ENCODE measurements around the gene DGKA. TPM values are rescaled to one million over a fixed set of nuclear protein-coding genes. Genes with fewer than 3 reads are reported as not detected.
"Not testable (repeated sequence)": the region's sequence is repeated elsewhere in the genome, so short reads cannot be mapped to it uniquely, and the experiment has no call there.

Gene DGKA
- total and polyA plus RNA-seq, 2 experiments from 2014 or later = 16.1 to 24.6 TPM

DNA sequence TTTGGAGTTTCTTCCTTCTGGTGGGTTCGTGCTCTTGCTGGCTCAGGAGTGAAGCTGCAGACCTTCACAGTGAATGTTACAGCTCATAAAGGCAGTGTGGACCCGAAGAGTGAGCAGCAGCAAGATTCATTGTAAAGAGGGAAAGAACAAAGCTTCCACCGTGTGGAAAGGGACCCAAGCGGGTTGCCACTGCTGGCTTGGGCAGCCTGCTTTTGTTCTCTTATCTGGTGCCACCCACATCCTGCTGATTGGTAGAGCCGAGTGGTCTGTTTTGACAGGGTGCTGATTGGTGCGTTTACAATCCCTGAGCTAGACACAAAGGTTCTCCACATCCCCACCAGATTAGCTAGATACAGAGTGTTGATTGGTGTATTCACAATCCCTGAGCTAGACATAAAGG, 68.6 kb downstream of the DGKA start:
- H3K9me2 ChIP-seq (ENCODE audit: insufficient read depth); ATAC-seq; H3K4me3 Mint-ChIP-seq; H3K36me3 ChIP-seq (ENCODE audit: insufficient read depth); H3K27me3 Mint-ChIP-seq (ENCODE audit: insufficient read depth, low read depth, poor library complexity); H3K27ac ChIP-seq (ENCODE audit: low read depth); H3F3A ChIP-seq (replicated peaks; ENCODE audit: low read depth); H3K79me2 ChIP-seq (replicated peaks; ENCODE audit: insufficient read depth); H3K4me1 Mint-ChIP-seq; DNase-seq (ENCODE audit: low spot score); H3K27me3 ChIP-seq (ENCODE audit: insufficient read depth); H2AFZ ChIP-seq; H3K9me3 Mint-ChIP-seq; H4K20me1 ChIP-seq (replicated peaks; ENCODE audit: insufficient read depth); H3K4me3 ChIP-seq; H3K4me1 ChIP-seq (ENCODE audit: insufficient read depth); H3K4me2 ChIP-seq: not testable (repeated sequence)
- H3K36me3 Mint-ChIP-seq (ENCODE audit: low read depth) = peaks cover 39% of the 10 kb centered on the region
- peak overlapping the region; percentile 21; the same call in 1 of the 2 replicates for H3K27ac Mint-ChIP-seq

DNA sequence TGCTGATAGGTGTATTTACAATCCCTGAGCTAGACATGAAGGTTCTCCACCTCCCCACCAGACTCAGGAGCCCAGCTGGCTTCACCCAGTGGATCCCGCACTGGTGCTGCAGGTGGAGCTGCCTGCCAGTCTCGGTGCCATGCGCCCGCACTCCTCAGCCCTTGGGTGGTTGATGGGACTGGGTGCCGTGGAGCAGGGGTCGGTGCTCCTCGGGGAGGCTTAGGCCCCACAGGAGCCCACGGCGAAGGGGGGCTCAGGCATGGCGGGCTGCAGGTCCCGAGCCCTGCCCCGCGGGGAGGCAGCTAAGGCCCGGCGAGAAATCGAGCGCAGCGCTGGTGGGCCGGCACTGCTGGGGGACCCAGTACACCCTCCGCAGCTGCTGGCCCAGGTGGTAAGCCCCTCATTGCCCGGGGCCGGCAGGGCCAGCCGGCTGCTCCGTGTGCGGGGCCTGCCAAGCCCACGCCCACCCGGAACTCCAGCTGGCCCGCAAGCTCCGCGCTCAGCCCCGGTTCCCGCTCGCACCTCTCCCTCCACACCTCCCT, 69.1 kb downstream of the DGKA start:
- not testable (repeated sequence) for H3K9me3 Mint-ChIP-seq; H3K79me2 ChIP-seq (replicated peaks; ENCODE audit: insufficient read depth); H3K27me3 ChIP-seq (ENCODE audit: insufficient read depth); H3K4me1 ChIP-seq (ENCODE audit: insufficient read depth); H3K27me3 Mint-ChIP-seq (ENCODE audit: insufficient read depth, low read depth, poor library complexity); H3K9me2 ChIP-seq (ENCODE audit: insufficient read depth); H3K4me1 Mint-ChIP-seq; H3K4me3 Mint-ChIP-seq; H3F3A ChIP-seq (replicated peaks; ENCODE audit: low read depth); H4K20me1 ChIP-seq (replicated peaks; ENCODE audit: insufficient read depth); DNase-seq (ENCODE audit: low spot score); H3K4me3 ChIP-seq; ATAC-seq; H3K27ac Mint-ChIP-seq; H3K36me3 ChIP-seq (ENCODE audit: insufficient read depth); H3K27ac ChIP-seq (ENCODE audit: low read depth); H3K4me2 ChIP-seq; H2AFZ ChIP-seq
- peaks cover 44% of the 10 kb centered on the region for H3K36me3 Mint-ChIP-seq (ENCODE audit: low read depth)

GRCh38 chr12:56001487-56002100, 70.6 kb downstream of the DGKA start:
- Histone ChIP-seq H3K27me3 (ENCODE audit: insufficient read depth) (no peaks in the 10 kb centered on the region), H3F3A (replicated peaks; ENCODE audit: low read depth) (0 out of 2 replicates have a peak, but pooled peaks cover 9% of the 10 kb centered on the region), H3K79me2 (replicated peaks; ENCODE audit: insufficient read depth) (peaks cover 8% of the 10 kb centered on the region; the same call in 1 of the 2 replicates), H3K4me1 (ENCODE audit: insufficient read depth) (0 out of 2 replicates have a peak, but pooled peaks cover 4% of the 10 kb centered on the region), H4K20me1 (replicated peaks; ENCODE audit: insufficient read depth) (no peaks in the 10 kb centered on the region), H3K4me2 (no peak overlapping the region), H2AFZ (no peak overlapping the region), H3K27ac (ENCODE audit: low read depth) (no peak overlapping the region), H3K36me3 (ENCODE audit: insufficient read depth) (no peaks in the 10 kb centered on the region), H3K4me3 (no peak overlapping the region), H3K9me2 (ENCODE audit: insufficient read depth) (no peaks in the 10 kb centered on the region)
- Mint-ChIP-seq H3K4me1 (no peaks in the 10 kb centered on the region; the same call in 1 of the 3 replicates), H3K9me3 (no peaks in the 10 kb centered on the region), H3K27me3 (ENCODE audit: insufficient read depth, low read depth, poor library complexity) (peaks cover 11% of the 10 kb centered on the region), H3K36me3 (ENCODE audit: low read depth) (peaks cover 44% of the 10 kb centered on the region), H3K27ac (no peak overlapping the region), H3K4me3 (no peak overlapping the region)
- ATAC-seq (no peak), DNase-seq (ENCODE audit: low spot score) (no peak)
- no peak for TF ChIP-seq ETS1 (IDR thresholded peaks at IDR 0.05)
- no peak for TF ChIP-seq EZH2phosphoT487 (IDR thresholded peaks at IDR 0.05; ENCODE audit: unreplicated experiment)
- TF ChIP-seq CREB1 (CRISPR knock-in tag; IDR thresholded peaks at IDR 0.05; ENCODE audit: low read depth) = no peak

DNA sequence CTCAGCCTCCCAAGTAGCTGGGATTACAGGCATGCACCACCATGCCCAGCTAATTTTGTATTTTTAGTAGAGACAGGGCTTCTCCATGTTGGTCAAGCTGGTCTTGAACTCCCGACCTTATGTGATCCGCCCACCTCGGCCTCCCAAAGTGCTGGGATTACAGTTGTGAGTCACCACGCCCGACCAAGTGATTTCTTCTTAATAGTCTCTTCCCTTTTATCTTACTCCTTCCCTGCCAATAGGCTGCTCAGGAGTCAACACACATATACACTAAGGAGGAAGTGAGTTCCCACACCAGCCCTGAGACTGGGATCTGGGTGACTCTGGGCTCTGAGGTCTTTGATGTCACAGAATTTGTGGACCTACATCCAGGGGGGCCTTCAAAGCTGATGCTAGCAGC, 72.4 kb downstream of the DGKA start:
- not testable (repeated sequence) for H3K4me3 Mint-ChIP-seq; H3K27ac ChIP-seq (ENCODE audit: low read depth); H4K20me1 ChIP-seq (replicated peaks; ENCODE audit: insufficient read depth); H3K9me2 ChIP-seq (ENCODE audit: insufficient read depth); H3K27ac Mint-ChIP-seq; H3K4me1 ChIP-seq (ENCODE audit: insufficient read depth); ATAC-seq; H3K79me2 ChIP-seq (replicated peaks; ENCODE audit: insufficient read depth); DNase-seq (ENCODE audit: low spot score); H3K36me3 ChIP-seq (ENCODE audit: insufficient read depth); H3K4me2 ChIP-seq; H3K27me3 ChIP-seq (ENCODE audit: insufficient read depth); H3K4me3 ChIP-seq; H3K4me1 Mint-ChIP-seq; H3K9me3 Mint-ChIP-seq; H2AFZ ChIP-seq
- Mint-ChIP-seq H3K27me3 (ENCODE audit: insufficient read depth, low read depth, poor library complexity) (peaks cover 13% of the 10 kb centered on the region), H3K36me3 (ENCODE audit: low read depth) (peaks cover 44% of the 10 kb centered on the region)
- H3F3A ChIP-seq (replicated peaks; ENCODE audit: low read depth) = 0 out of 2 replicates have a peak, but pooled peaks cover 12% of the 10 kb centered on the region

Other genes with a start within 250 kb of the DGKA start
- 45.3 and 49.1 TPM in 2 replicates for gene ITGA7, start 223.3 kb upstream of the DGKA start, total RNA-seq (2014; rRNA removed; shearing (Covaris generic))
- 17.4 and 20.0 TPM in 2 replicates for gene ITGA7, start 223.3 kb upstream of the DGKA start, polyA plus RNA-seq (2016; fragmentation: Nextera tagmentation; extraction: Ambion mirVana)
- gene BLOC1S1, start 215.1 kb upstream of the DGKA start, total RNA-seq (2014; rRNA removed; shearing (Covaris generic)) = 52.3 and 68.3 TPM in 2 replicates
- gene BLOC1S1, start 215.1 kb upstream of the DGKA start, polyA plus RNA-seq (2016; fragmentation: Nextera tagmentation; extraction: Ambion mirVana) = 174 and 198 TPM in 2 replicates
- 1.7 and 7.5 TPM in 2 replicates for gene RDH5, start 210.8 kb upstream of the DGKA start, total RNA-seq (2014; rRNA removed; shearing (Covaris generic))
- gene RDH5, start 210.8 kb upstream of the DGKA start, polyA plus RNA-seq (2016; fragmentation: Nextera tagmentation; extraction: Ambion mirVana) = 3.9 and 5.4 TPM in 2 replicates
- 294 and 307 TPM in 2 replicates for gene CD63, start 202.2 kb upstream of the DGKA start, total RNA-seq (2014; rRNA removed; shearing (Covaris generic))
- 670 and 685 TPM in 2 replicates for gene CD63, start 202.2 kb upstream of the DGKA start, polyA plus RNA-seq (2016; fragmentation: Nextera tagmentation; extraction: Ambion mirVana)
- 12.5 and 12.6 TPM in 2 replicates for gene GDF11, start 188.0 kb upstream of the DGKA start, total RNA-seq (2014; rRNA removed; shearing (Covaris generic))
- 3.7 and 3.8 TPM in 2 replicates for gene GDF11, start 188.0 kb upstream of the DGKA start, polyA plus RNA-seq (2016; fragmentation: Nextera tagmentation; extraction: Ambion mirVana)
- 96.0 and 115 TPM in 2 replicates for gene SARNP, start 113.4 kb upstream of the DGKA start, total RNA-seq (2014; rRNA removed; shearing (Covaris generic))
- gene SARNP, start 113.4 kb upstream of the DGKA start, polyA plus RNA-seq (2016; fragmentation: Nextera tagmentation; extraction: Ambion mirVana) = 291 and 313 TPM in 2 replicates
- gene ORMDL2, start 113.1 kb upstream of the DGKA start, total RNA-seq (2014; rRNA removed; shearing (Covaris generic)) = 12.4 and 18.0 TPM in 2 replicates
- gene ORMDL2, start 113.1 kb upstream of the DGKA start, polyA plus RNA-seq (2016; fragmentation: Nextera tagmentation; extraction: Ambion mirVana) = 55.1 and 58.7 TPM in 2 replicates
- 28.9 and 35.1 TPM in 2 replicates for gene DNAJC14, start 101.6 kb upstream of the DGKA start, total RNA-seq (2014; rRNA removed; shearing (Covaris generic))
- 8.9 and 9.7 TPM in 2 replicates for gene DNAJC14, start 101.6 kb upstream of the DGKA start, polyA plus RNA-seq (2016; fragmentation: Nextera tagmentation; extraction: Ambion mirVana)
- gene MMP19, start 88.2 kb upstream of the DGKA start, total RNA-seq (2014; rRNA removed; shearing (Covaris generic)) = 0.08 and 1.4 TPM in 2 replicates
- 0.17 and 1.5 TPM in 2 replicates for gene MMP19, start 88.2 kb upstream of the DGKA start, polyA plus RNA-seq (2016; fragmentation: Nextera tagmentation; extraction: Ambion mirVana)
- gene PYM1, start 3.3 kb upstream of the DGKA start, total RNA-seq (2014; rRNA removed; shearing (Covaris generic)) = 70.2 and 75.9 TPM in 2 replicates
- 150 and 151 TPM in 2 replicates for gene PYM1, start 3.3 kb upstream of the DGKA start, polyA plus RNA-seq (2016; fragmentation: Nextera tagmentation; extraction: Ambion mirVana)
- 81.6 and 108 TPM in 2 replicates for gene PMEL, start 34.9 kb downstream of the DGKA start, total RNA-seq (2014; rRNA removed; shearing (Covaris generic))
- 64.5 and 68.1 TPM in 2 replicates for gene PMEL, start 34.9 kb downstream of the DGKA start, polyA plus RNA-seq (2016; fragmentation: Nextera tagmentation; extraction: Ambion mirVana)
- 27.7 and 31.0 TPM in 2 replicates for gene CDK2, start 35.7 kb downstream of the DGKA start, total RNA-seq (2014; rRNA removed; shearing (Covaris generic))
- 14.1 and 15.2 TPM in 2 replicates for gene CDK2, start 35.7 kb downstream of the DGKA start, polyA plus RNA-seq (2016; fragmentation: Nextera tagmentation; extraction: Ambion mirVana)
- gene RAB5B, start 42.9 kb downstream of the DGKA start, total RNA-seq (2014; rRNA removed; shearing (Covaris generic)) = 43.7 and 46.5 TPM in 2 replicates
- 18.6 and 19.7 TPM in 2 replicates for gene RAB5B, start 42.9 kb downstream of the DGKA start, polyA plus RNA-seq (2016; fragmentation: Nextera tagmentation; extraction: Ambion mirVana)
- gene SUOX, start 66.1 kb downstream of the DGKA start, total RNA-seq (2014; rRNA removed; shearing (Covaris generic)) = 21.9 and 27.5 TPM in 2 replicates
- gene SUOX, start 66.1 kb downstream of the DGKA start, polyA plus RNA-seq (2016; fragmentation: Nextera tagmentation; extraction: Ambion mirVana) = 13.9 and 14.0 TPM in 2 replicates
- gene IKZF4, start 89.9 kb downstream of the DGKA start, total RNA-seq (2014; rRNA removed; shearing (Covaris generic)) = 9.0 and 12.2 TPM in 2 replicates
- gene IKZF4, start 89.9 kb downstream of the DGKA start, polyA plus RNA-seq (2016; fragmentation: Nextera tagmentation; extraction: Ambion mirVana) = 4.3 and 4.6 TPM in 2 replicates
- gene RPS26, start 110.8 kb downstream of the DGKA start, total RNA-seq (2014; rRNA removed; shearing (Covaris generic)) = 321 and 655 TPM in 2 replicates
- 772 and 774 TPM in 2 replicates for gene RPS26, start 110.8 kb downstream of the DGKA start, polyA plus RNA-seq (2016; fragmentation: Nextera tagmentation; extraction: Ambion mirVana)
- 44.4 and 54.4 TPM in 2 replicates for gene ERBB3, start 149.0 kb downstream of the DGKA start, total RNA-seq (2014; rRNA removed; shearing (Covaris generic))
- 21.0 and 23.3 TPM in 2 replicates for gene ERBB3, start 149.0 kb downstream of the DGKA start, polyA plus RNA-seq (2016; fragmentation: Nextera tagmentation; extraction: Ambion mirVana)
- 231 and 237 TPM in 2 replicates for gene PA2G4, start 173.4 kb downstream of the DGKA start, total RNA-seq (2014; rRNA removed; shearing (Covaris generic))
- gene PA2G4, start 173.4 kb downstream of the DGKA start, polyA plus RNA-seq (2016; fragmentation: Nextera tagmentation; extraction: Ambion mirVana) = 349 and 373 TPM in 2 replicates
- 1,633 and 2,039 TPM in 2 replicates for gene RPL41, start 185.5 kb downstream of the DGKA start, total RNA-seq (2014; rRNA removed; shearing (Covaris generic))
- gene RPL41, start 185.5 kb downstream of the DGKA start, polyA plus RNA-seq (2016; fragmentation: Nextera tagmentation; extraction: Ambion mirVana) = 3,858 and 3,875 TPM in 2 replicates
- gene ZC3H10, start 187.1 kb downstream of the DGKA start, total RNA-seq (2014; rRNA removed; shearing (Covaris generic)) = 4.2 and 5.4 TPM in 2 replicates
- 2.2 and 2.7 TPM in 2 replicates for gene ZC3H10, start 187.1 kb downstream of the DGKA start, polyA plus RNA-seq (2016; fragmentation: Nextera tagmentation; extraction: Ambion mirVana)
- 97.2 and 142 TPM in 2 replicates for gene ESYT1, start 197.1 kb downstream of the DGKA start, total RNA-seq (2014; rRNA removed; shearing (Covaris generic))
- 23.3 and 26.2 TPM in 2 replicates for gene ESYT1, start 197.1 kb downstream of the DGKA start, polyA plus RNA-seq (2016; fragmentation: Nextera tagmentation; extraction: Ambion mirVana)
- 96.9 and 103 TPM in 2 replicates for gene MYL6B, start 221.4 kb downstream of the DGKA start, total RNA-seq (2014; rRNA removed; shearing (Covaris generic))
- 164 and 170 TPM in 2 replicates for gene MYL6B, start 221.4 kb downstream of the DGKA start, polyA plus RNA-seq (2016; fragmentation: Nextera tagmentation; extraction: Ambion mirVana)
- 1,092 and 1,271 TPM in 2 replicates for gene MYL6, start 227.2 kb downstream of the DGKA start, total RNA-seq (2014; rRNA removed; shearing (Covaris generic))
- gene MYL6, start 227.2 kb downstream of the DGKA start, polyA plus RNA-seq (2016; fragmentation: Nextera tagmentation; extraction: Ambion mirVana) = 1,545 and 1,548 TPM in 2 replicates

Measured in GM23338 (cell line).